ENCODE data around the gene PHKB.

PHKB gene

DNA sequence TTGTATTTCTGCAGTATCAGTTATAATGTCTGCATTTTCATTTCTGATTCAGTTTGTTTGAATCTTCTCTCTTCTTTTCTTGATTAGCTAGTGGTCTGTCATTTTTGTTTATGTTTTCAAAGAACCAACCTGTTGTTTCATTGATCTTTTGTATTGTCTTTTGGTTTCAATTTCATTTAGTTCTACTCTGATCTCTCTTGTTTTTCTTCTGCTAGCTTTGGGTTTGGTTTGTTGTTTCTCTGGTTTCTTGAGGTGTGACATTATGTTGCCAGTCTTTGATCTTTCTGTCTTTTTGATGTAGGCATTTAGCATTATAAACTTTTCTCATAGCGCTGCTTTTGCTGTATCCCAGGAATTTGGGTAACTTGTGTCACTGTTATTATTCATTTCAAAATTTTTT, 107.2 kb downstream of the PHKB start:
- DNase-seq (ENCODE audit: low read depth) = no peak

DNA sequence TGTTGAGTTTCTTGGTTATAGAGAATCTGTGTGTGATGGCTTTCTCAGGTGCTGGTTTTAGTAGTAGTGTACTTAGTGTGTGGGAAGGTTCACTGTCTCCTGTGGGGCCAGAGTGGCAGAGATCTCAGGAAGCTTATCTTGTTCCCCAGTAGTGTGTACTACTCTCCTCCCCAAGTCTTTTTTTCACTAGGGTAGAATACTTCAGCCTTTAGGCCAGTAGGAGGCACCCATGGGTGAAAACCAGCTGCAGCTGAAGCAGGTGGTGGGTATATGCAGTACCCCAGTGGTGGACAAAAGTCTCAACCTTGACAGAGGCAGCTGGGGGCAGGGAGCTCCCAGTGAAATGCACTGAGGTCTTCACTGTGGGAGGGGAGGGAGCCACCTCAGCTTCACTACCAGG, 109.9 kb downstream of the PHKB start:
- no peak for DNase-seq (ENCODE audit: low read depth)

DNA sequence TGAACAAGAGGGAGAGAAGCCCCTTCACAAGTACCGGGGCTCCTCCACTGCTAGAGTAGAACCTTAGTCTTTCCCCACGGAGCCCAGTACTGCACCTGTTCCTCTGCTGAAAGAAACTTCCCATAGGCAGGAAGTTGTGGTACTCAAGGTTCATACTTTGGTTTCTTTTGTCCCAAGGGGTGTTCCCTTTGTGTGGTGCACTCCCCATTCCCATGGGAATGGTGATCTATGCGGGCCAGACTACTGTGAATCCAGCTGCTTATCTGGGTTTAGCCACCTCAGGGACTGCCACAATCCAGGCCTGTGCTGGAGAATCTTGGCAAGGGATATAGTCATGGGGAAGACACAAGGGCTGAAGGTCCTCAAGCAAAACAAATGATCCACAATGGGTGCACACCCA, 110.6 kb downstream of the PHKB start:
- DNase-seq (ENCODE audit: low read depth) = no peak

DNA sequence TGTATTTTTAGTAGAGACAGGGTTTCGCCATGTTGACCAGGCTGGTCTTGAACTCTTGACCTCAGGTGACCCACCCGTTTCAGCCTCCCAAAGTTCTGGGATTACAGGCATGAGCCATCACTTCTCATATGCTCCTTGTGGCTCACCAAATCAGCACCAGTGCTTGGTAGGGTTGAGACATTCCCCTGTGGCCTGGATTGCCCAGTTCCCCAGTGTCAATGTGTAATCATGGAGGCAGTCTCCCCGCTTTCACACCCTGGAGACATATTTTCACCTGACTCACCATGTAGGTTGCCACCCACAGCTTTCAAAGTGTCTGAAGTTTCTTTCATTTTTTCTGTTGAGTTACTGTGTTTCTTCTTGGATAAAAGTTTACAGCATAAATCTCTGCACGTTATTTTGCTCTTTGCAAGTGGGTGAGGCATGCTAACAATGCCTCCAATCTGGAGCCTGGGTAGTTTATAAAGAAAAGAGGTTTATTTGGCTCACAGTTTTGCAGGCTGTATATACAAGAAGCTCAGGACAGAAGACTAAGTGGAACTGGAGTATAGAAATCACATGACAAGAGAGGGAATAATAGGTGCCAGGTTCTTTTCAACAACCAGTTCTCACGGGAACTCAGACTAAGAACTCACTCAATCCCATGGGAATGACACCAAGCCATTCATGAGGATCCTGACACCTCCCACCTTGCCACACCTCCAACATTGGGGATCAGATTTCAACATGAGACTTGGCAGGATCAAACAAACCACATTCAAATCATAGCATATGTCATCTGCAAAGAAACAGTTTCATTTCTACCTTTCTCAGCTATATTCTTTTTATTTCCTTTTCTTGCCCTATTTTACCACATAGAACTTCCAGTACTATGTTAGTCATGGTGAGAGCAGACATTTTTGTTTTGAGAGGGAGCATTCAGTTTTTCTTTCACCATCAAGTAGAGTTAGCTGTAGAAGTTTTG, 113.2 kb downstream of the PHKB start:
- no peak for DNase-seq (ENCODE audit: low read depth)

DNA sequence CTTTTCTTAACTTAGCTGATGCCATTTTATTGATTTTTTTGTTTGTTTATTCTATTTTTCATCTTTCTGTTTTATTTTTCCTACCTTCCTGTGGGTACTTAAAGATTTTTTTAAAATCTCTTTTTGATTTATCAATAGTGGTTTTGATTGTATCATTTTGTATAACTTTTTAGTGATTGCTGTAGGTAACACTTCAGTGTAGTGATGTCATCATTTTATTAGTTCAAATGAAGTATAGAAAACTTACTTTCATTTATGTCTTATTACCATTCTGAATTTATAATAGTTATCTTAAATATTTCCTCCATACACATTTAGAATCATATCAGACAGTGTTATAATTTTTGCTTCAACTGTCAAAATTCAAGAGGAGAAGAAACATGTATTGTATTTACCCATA, 115.9 kb downstream of the PHKB start:
- no peak for DNase-seq (ENCODE audit: low read depth)

DNA sequence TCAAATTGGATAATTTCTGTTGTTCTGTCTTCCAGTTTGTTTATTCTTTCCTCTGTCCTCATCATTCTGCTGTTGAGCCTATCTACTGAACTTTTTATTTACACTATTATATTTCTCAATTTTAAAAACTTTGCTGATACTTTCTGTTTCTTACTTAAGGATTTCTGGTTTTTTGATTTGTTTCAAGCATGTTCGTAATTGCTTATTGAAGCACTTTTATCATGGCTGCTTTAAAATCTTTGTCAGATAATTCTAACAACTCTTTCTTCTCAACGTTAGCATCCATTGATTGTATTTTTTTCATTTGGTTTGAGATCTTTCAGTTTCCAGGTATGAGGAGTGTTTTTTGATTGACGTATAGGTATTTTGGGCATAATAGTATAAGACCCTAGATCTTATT, 116.9 kb downstream of the PHKB start:
- DNase-seq (ENCODE audit: low read depth) = no peak

DNA sequence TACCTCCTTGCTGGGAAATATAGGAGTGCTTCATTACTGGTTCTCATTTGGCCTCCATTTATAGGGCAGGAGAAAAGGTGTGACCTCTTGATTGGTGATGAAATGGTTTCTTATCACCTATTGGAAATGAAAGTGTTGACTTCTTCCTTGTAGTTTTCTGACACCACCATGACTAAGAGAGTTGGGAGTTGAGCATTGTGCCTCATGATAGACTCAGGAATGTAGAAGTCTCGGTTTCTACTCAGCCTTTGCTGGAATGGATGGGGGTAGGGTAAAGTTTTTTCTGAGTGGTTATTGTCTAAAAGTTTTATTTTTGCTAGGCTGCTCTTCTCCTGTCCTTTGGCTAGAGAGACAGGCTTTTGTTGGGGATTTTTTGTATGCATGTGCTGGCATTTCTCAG, 117.4 kb downstream of the PHKB start:
- DNase-seq (ENCODE audit: low read depth) = no peak

DNA sequence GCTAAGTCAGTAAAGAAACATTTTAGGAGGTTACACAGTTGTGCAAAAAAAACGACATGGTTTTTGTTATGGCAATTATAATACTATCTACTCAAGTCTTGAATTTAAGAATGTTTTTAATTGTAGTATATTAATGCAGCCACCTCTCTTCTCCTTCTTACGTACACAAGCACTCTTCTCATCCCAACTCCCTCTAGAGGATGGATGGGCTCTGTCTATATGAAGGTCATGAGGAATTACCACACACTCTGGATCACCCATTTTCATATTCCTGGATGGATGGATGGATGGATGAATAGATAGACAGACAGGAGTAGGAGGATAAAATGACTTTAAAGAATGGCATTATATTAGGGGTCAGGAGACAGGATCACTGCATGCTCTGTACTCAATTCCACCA, 120.0 kb downstream of the PHKB start:
- no peak for DNase-seq (ENCODE audit: low read depth)

DNA sequence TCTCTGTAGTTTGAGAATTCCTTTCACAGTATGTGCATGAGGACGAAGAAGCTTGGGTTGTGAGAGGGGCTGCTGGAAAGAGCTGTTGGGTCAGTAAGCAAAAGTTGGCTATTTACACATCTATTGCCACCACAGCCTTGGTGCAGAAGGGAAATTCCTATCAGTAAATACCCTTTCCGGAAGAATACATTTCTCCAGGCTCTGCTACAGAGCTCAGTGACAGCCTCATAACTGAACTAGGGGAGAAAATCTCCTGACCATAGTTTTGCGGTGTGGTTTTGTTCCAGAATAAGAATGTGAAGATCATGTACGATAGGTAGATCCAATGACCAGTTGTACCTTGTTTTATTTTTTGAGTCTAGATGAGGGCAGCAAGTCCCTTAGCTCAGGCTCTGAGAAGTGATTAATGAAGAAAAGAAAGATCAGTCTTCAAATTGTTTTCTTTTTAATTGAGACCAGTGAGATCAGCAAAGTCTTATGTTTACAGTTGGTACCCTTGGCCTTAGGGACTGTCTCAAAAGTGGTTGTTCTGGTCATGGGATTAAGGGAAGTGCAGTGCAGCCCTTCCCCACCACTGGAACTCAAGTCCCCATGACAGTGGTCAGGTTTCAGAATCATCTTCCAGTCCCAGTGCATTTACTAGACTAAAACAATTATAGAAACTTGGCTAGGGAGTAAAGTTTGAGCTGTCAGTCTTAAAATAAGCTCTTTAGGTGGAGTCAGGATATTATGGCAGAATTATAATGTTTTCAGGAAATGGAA, 123.5 kb downstream of the PHKB start:
- DNase-seq (ENCODE audit: low read depth) = no peak

DNA sequence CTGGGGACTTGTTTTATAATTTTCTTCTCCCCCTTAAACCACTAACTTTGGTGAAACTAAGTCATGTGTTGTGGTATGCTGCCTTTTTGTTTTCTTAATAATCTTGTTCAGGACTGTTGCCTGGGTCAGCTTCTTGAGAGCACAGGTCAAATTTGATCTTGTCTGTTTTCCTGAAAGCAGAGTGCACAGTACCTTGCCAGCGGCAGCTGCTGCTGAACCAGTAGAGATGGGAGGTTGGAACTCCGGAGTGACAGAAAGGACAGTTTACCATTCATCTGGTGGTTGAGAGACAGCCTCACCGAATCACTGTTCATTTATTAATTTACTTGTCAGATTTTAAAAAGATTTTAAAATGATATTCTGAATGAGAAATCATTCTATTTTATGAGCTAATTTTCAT, 125.0 kb downstream of the PHKB start:
- no peak for DNase-seq (ENCODE audit: low read depth)

DNA sequence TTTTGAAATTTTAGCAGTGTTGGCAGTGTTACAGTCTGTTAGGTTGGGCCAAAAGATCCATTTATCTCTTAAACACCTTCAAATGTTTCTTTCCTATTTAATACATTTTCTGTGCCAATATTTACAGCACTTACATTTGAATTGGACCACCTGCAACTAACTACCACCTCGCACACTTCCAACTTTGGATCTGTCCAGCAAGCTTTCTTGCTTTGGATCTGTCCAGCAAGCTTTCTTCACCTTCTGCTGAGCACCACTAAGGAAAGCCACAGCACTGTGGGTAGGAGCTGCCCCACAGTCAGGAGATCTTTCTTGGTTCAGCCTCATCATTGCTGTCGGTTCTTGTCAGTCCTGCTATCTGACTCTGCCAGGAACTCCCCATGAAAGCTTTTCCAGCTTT, 129.3 kb downstream of the PHKB start:
- DNase-seq (ENCODE audit: low read depth) = no peak

DNA sequence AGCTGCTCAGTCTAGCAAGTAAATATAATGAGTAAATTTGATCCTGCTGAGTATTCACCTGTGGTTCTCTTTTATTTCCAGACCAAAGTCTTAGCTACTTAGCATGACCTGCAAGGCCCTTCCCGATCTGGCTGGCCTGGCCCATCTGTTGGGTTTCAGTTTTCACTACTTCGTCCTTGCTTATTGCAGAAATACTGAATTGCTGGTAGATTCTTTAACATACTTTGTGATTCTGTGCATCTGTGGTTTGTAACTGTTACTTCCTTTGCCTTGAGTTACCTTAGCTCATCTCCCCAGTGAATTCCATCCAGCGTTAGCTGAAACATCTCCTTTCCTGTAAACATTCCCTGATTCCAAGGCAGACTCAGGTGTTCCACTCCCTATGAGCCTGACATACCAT, 131.1 kb downstream of the PHKB start:
- DNase-seq (ENCODE audit: low read depth) = no peak

DNA sequence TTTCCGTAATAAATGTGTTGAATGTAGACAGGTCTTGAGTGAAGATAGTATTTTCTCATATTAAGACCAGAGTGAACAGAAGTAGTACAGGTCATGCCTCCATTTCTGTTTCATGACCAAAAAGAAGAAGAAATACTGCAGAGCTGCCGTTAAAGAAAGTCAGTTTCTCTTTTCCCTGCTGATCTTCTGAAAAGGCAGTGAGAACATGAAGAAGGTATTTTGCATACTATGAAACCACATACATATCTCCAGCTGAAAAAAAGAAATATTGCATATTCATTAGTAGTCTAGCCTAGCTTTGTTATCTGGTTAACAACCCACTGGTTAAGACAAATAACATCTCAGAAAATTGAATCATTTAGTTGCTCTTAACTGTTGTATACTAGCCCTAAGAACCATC, 138.4 kb downstream of the PHKB start:
- DNase-seq (ENCODE audit: low read depth) = no peak

DNA sequence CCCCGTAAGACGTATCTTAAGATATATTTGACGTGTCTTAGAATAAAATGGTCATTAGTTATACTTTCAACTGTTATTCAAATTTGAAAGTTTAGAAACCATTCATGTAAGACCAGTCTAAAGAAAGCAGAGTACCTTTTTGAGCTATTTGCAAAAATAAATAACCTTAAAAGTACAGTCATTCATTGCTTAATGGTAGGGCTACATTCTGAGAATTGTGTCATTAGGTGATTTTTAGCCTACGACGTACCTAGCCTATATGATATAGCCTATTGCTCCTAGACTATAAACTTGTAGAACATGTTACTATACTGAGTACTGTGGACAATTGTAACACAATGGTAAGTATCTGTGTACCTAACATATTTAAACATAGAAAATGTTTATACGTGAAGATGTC, 139.2 kb downstream of the PHKB start:
- DNase-seq (ENCODE audit: low read depth) = no peak

DNA sequence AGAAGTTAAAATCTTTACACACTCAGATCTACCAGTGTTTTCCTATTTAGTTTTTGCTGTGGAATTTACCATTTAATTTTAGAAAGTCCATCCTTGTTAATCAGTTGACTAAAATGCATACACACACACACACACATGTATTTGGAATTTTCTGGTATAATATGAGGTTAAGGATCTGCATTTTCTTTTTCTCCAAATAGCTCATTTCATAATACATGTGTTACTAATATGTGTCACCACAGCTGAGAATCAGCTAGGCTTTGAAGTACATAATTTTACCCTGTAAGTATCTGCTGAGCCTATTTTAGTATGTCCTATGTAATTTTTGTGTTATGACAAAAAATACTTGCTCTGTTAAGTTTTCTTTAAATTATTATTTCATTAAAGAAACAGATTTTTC, 143.2 kb downstream of the PHKB start:
- no peak for DNase-seq (ENCODE audit: low read depth)

DNA sequence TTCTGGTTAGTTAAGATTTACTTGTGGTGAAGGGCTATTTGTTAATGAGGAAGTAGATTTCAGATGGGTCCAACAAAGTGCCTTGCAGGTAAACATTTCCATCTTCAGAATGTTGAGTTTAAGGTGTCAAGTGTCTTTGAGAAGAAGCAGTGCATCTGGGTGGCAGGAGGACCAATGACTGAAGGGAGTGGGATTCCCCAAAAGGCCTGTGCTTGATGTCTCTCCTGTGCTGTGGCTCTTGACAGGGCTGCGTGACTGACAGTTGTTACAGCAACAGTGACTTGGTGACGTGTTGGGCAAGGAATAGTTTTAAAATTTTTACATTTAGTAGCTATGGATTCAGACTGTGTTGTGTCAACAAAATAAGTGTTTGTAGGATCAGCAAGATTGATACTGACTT, 149.9 kb downstream of the PHKB start:
- no peak for DNase-seq (ENCODE audit: low read depth)

DNA sequence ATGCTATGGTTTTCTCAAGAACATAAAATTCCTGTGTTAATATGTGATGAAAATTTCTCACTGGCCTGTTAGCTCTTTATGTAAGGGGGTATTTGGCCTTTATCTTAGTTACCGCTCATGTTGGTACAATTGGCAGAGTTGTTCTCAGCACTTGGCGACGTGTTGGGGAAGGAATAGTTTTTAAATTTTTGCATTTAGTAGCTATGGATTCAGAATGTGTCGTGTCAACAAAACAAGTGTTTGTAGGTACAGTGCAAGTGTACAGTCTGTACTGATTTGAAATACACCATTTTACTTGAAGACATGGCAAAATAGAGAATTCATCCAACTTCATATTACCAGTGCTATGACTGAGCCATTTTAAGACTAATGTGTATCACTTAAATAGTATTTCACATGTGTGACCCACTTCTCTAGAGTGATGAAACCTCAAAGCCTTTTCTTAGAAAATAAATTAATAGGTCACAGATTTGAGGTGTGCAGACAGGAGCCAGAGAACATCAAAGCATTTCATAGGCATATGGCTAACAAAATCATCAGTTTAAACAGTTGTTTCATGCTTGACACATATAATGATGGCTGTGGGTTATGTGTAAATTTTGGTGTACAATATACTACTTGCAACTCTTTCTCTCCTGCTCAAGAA, 150.8 kb downstream of the PHKB start:
- no peak for DNase-seq (ENCODE audit: low read depth)

DNA sequence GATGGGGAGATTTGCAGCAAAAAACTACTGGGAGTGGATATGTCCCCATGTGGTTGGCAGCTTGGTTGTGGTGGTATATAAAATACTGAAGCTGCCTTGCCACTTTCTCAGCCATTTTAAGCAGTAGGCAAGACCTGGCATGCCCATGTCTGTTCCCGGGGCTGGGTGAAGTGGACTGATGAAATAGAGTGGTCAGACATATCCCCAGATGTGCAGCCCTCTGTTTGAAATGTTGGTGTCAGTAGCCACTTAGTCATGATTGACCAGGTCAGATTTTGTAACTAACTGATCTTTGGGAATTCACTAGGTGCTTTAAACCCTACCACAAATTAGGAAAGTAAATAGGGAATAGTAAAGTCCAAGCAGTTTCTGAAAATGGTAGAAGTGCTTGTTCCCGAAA, 151.6 kb downstream of the PHKB start:
- no peak for DNase-seq (ENCODE audit: low read depth)

DNA sequence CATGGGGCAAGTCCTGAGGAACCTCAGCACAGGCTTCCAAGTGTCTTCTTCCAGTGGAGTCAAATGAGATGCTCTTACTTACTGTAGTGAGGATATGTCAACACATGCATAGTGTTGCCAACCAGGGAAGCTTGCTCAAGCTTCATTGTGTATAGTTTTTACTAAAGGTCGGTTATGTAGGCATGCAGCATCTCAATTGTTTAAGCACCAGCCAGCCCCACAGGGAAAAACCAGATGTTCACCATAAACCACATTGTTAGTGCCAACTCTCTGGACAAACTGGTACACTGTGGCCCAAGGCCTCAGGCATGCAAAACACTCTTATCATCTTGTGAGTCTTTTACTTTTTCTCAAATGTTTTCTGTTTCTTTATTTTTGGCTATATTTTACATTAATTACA, 152.1 kb downstream of the PHKB start:
- no peak for DNase-seq (ENCODE audit: low read depth)

DNA sequence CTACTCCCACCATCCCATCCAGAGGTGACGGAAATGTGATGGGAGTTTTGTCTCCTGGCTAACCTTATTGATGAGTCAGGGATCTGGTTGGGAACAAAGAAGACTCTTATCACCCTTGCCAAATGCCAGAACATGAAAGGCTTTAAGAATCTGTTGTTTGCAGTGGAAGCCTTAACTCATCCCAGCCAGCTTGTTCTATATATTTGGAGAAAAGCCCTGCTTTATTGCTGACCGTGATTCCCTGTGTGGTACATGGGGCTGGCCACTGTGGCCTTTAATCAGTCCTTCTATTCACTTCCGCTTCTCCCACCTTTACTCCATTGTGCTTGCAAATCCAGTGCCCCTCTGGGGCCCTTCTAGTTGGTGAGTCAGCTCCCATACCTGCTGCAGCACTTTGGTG, 156.6 kb downstream of the PHKB start:
- no peak for DNase-seq (ENCODE audit: low read depth)

DNA sequence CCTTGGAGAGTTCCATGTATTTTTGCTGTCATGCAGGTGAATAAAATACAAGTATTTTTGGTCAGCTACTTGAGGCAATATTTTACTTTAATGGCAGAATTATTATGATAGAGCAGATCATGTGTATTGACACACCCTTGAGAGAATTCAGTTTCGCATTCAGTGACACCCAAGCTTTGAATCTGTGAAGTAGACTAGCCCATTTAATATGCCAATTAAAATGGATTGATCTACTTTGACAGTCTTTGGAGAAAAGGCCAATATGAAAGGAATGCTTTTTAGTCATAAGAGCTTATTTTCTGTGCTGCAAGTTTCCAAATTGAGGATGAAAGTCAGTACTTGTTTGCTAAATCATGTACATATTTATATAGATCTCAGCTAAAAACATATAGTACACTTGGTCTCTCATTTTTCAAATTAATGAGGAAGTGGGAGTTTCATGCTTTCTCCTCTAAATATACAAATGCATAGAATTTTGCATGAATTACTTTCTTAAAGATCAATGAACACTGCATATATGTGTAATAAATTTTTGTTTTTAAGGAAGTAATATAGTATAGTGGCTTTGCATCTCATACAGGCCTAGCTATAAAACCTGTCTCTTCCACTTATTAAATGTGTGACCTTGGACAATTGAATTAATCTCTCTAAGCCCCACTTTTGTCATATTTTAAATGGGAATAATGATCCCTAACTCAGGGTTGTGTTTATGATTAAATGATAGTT, 161.5 kb downstream of the PHKB start:
- no peak for DNase-seq (ENCODE audit: low read depth)

DNA sequence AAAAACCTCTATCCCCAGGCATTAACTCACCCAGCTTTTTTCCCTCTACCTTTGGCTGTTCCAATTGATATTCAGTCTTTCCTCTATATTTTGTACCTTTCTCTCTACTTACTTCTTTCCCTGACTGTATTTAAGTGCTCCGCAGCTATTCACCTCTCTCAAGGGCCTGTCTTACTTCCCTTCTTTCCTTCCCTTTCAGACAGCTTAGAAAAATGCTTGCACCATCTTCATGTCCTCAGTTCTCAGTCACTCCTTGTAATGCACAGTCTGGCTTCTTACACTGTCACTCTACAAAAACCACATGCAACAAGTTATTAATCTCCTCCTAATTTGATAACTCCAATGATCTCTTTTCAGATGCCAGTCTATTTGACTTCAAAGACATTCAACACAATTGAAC, 163.4 kb downstream of the PHKB start:
- DNase-seq (ENCODE audit: low read depth) = no peak
